GM19240 (cell line): Measurements from ENCODE around the gene ABHD6.

Experiments used
- DNase-seq: peaks from one replicate; pipeline ENCODE4 v3.0.0; 2011; ENCODE audit warnings: low spot score; ENCODE audit not compliant: insufficient read length

The ABHD6 gene

DNA sequence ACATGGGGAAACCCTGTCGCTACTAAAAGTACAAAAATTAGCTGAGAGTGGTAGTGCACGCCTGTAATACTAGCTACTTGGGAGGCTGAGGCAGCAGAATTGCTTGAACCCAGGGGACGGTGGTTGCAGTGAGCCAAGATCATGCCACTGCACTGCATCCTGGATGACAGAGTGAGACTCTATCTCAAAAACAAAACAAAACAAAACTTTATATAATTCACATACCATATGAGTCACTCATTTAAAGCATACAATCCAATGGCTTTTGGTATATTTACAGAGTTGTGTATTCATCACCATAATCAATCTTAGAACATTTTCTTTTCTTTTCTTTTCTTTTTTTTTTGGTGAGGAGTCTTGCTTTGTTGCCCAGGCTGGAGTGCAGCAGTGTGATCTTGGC lies 103.8 kb downstream of the ABHD6 start:
- no peak for DNase-seq

DNA sequence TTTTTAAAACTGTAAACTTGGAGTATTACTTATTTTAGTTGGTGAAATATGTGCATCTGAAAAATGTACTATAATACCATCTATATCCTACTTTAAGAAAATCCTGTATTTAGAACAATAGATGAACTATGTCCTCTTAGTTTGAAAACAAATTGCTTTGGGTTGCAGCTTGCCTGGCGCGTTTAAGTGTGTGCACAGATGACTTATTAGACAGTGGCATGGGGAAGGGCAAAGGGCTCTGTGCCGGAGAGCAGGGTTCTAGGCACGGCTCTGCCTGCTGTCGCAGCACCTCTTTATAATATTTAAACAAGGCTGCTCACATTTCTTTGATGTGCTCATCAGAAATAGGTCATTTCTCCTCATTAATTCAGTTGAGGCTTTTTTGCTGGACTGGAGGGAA lies 105.1 kb downstream of the ABHD6 start:
- no peak for DNase-seq
